SIG-M5 (cell line): ENCODE measurements around the gene BLID.

ENCODE experiments used
- DNase-seq: peaks from one replicate; lab custom pipeline; 2025; lab: John Stamatoyannopoulos, UW

The BLID gene

GRCh38 chr11:122139595-122139866 lies 23.5 kb upstream of the BLID start:
- no peak for DNase-seq

GRCh38 chr11:122138744-122139594 lies 23.0 kb upstream of the BLID start:
- DNase-seq, result no peak

- no peak for DNase-seq
Measured at GRCh38 chr11:122137078-122137793, 21.2 kb upstream of the BLID start.

GRCh38 chr11:122131126-122131525 lies 15.1 kb upstream of the BLID start:
- DNase-seq, result no peak

- no peak for DNase-seq
Measured at GRCh38 chr11:122128146-122128545, 12.1 kb upstream of the BLID start.

GRCh38 chr11:122127020-122127419 lies 11.0 kb upstream of the BLID start:
- DNase-seq, result no peak

GRCh38 chr11:122126024-122126688 lies 10.1 kb upstream of the BLID start:
- DNase-seq, result no peak

GRCh38 chr11:122123263-122123929 lies 7.4 kb upstream of the BLID start:
- no peak for DNase-seq

GRCh38 chr11:122122179-122122578 lies 6.2 kb upstream of the BLID start:
- DNase-seq, result no peak

- DNase-seq, result no peak
Measured at GRCh38 chr11:122120096-122120495, 4.1 kb upstream of the BLID start.

GRCh38 chr11:122116591-122116990 lies 576 bp upstream of the BLID start:
- DNase-seq, result no peak

GRCh38 chr11:122114976-122115375 lies 1.0 kb downstream of the BLID start:
- DNase-seq, result no peak

- DNase-seq, result no peak
Measured at GRCh38 chr11:122113836-122114825, 1.9 kb downstream of the BLID start.

GRCh38 chr11:122112470-122113365 lies 3.3 kb downstream of the BLID start:
- DNase-seq, result no peak

- DNase-seq, result no peak
Measured at GRCh38 chr11:122109932-122110331, 6.1 kb downstream of the BLID start.

GRCh38 chr11:122108828-122109227 lies 7.2 kb downstream of the BLID start:
- DNase-seq, result no peak

- DNase-seq, result no peak
Measured at GRCh38 chr11:122108192-122108799, 7.7 kb downstream of the BLID start.

GRCh38 chr11:122107566-122107965 lies 8.4 kb downstream of the BLID start:
- DNase-seq, result no peak

GRCh38 chr11:122107045-122107444 lies 9.0 kb downstream of the BLID start:
- no peak for DNase-seq
